ENCODE measurements around the gene BTLA.
"Not testable (repeated sequence)": the region's sequence is repeated elsewhere in the genome, so short reads cannot be mapped to it uniquely, and the experiment has no call there.

The BTLA gene

GRCh38 chr3:112498914-112499711 is at the start of gene BTLA:
Gene BTLA, minus strand, starts transcription at chr3:112499472. Its CDS starts 114 bp downstream, at chr3:112499358.
- DNase-seq = no peak

- DNase-seq = no peak
Observed at GRCh38 chr3:112546216-112546759, 47.0 kb upstream of the BTLA start.

GRCh38 chr3:112539825-112540650 is 40.8 kb upstream of the BTLA start:
- DNase-seq = no peak

GRCh38 chr3:112531358-112531781 is 32.1 kb upstream of the BTLA start:
- DNase-seq = peak in 2 of 58 donors; percentile 2 to 7

- no peak for DNase-seq
Observed at GRCh38 chr3:112530573-112530972, 31.3 kb upstream of the BTLA start.

- DNase-seq = not testable (repeated sequence)
Observed at GRCh38 chr3:112524127-112524526, 24.9 kb upstream of the BTLA start.

GRCh38 chr3:112519424-112520001 is 20.2 kb upstream of the BTLA start:
- DNase-seq = peak in 20 of 58 donors; percentile 0 to 62 (median 10)

GRCh38 chr3:112518970-112519369 is 19.7 kb upstream of the BTLA start:
- not testable (repeated sequence) for DNase-seq

GRCh38 chr3:112514527-112515128 is 15.4 kb upstream of the BTLA start:
- DNase-seq = no peak

GRCh38 chr3:112512320-112512719 is 13.0 kb upstream of the BTLA start:
- no peak for DNase-seq

- DNase-seq = no peak
Observed at GRCh38 chr3:112508860-112509259, 9.6 kb upstream of the BTLA start.

GRCh38 chr3:112508261-112508660 is 9.0 kb upstream of the BTLA start:
- no peak for DNase-seq

GRCh38 chr3:112505907-112506306 is 6.6 kb upstream of the BTLA start:
- DNase-seq = no peak

- no peak for DNase-seq
Observed at GRCh38 chr3:112504123-112504522, 4.9 kb upstream of the BTLA start.

- DNase-seq = no peak
Observed at GRCh38 chr3:112503304-112503972, 4.2 kb upstream of the BTLA start.

GRCh38 chr3:112500621-112501020 is 1.3 kb upstream of the BTLA start:
- no peak for DNase-seq

GRCh38 chr3:112497897-112498548 is 1.2 kb downstream of the BTLA start:
- DNase-seq = no peak

GRCh38 chr3:112496366-112497067 is 2.8 kb downstream of the BTLA start:
- no peak for DNase-seq

- not testable (repeated sequence) for DNase-seq
Observed at GRCh38 chr3:112494448-112494767, 4.9 kb downstream of the BTLA start.

GRCh38 chr3:112492124-112492523 is 7.1 kb downstream of the BTLA start:
- DNase-seq = no peak

Data from anterior cingulate cortex (tissue), 58 donors.